Mesenchymal stem cell (in vitro differentiated cells and primary cell): Measurements from ENCODE around the gene SIGLEC10. TPM values are rescaled to one million over a fixed set of nuclear protein-coding genes. Genes with fewer than 3 reads are reported as not detected.

Experiments used
- small RNA-seq: library from polyadenylated mRNA; stranded (forward); fragments of <200 nt; extraction: miRNeasy Mini kit (QIAGEN cat#:217004); gene quantifications from one replicate; pipeline ENCODE3, GENCODE V24; 2013; ENCODE audit warnings: low read depth

Gene SIGLEC10

Small RNA genes within 50 kb of the gene (small RNA-seq; reads per million reads assigned to genes)
- gene AC020914.5 = not detected
